NCI-H526 treated with DMSO at 0.1 percent for 48 hours (cell line): ENCODE data around the gene CNTN1.

ENCODE experiments used
- DNase-seq: peaks from one replicate; lab custom pipeline; 2025; lab: John Stamatoyannopoulos, UW

The CNTN1 gene

GRCh38 chr12:41108032-41108431 is 415.8 kb downstream of the CNTN1 start:
- no peak for DNase-seq

DNA sequence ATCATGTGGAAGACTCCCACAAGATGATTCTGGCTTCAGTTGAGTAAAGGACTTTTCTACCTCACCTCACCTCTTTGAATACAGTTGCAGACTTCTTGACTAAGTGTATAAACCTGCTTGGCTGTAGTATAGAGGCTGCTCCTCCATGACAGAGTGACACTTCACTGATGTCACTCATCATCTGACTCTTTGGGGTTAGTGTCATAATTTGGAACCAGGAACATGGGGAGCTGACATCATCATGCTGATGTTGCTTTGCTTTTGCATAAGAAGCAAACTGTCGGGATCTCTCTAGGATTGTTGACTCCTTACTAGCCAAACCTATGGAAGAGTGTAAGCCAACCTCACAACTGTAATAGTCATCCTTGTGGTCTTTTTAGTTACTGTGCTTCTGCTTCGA is 420.7 kb downstream of the CNTN1 start:
- DNase-seq, result no peak

DNA sequence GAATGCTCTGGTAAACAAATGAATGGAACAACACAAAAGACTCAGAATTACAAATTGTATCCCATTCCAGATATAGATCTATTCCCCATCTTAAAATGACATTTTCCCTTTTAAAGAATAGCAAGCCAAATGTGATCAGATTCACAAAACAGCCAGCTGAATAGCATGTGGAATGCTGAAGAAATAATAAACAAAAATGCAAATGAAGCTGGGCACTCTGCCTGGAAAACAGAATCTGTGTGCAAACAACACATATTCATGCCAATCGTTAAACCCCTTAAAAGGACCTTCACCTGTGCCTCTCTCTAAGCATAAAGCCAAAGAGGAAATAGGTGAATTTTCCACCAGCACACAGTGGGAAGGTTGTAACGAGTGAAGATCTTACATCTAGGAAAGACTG is 428.0 kb downstream of the CNTN1 start:
- no peak for DNase-seq

- no peak for DNase-seq
Observed at GRCh38 chr12:41121374-41121773, 429.1 kb downstream of the CNTN1 start.
